ENCODE data around the gene GARIN3.
A peak's percentile ranks its signal among the peaks of the same experiment; 100 is the strongest.
"Not testable (repeated sequence)": the region's sequence is repeated elsewhere in the genome, so short reads cannot be mapped to it uniquely, and the experiment has no call there.

The GARIN3 gene

DNA sequence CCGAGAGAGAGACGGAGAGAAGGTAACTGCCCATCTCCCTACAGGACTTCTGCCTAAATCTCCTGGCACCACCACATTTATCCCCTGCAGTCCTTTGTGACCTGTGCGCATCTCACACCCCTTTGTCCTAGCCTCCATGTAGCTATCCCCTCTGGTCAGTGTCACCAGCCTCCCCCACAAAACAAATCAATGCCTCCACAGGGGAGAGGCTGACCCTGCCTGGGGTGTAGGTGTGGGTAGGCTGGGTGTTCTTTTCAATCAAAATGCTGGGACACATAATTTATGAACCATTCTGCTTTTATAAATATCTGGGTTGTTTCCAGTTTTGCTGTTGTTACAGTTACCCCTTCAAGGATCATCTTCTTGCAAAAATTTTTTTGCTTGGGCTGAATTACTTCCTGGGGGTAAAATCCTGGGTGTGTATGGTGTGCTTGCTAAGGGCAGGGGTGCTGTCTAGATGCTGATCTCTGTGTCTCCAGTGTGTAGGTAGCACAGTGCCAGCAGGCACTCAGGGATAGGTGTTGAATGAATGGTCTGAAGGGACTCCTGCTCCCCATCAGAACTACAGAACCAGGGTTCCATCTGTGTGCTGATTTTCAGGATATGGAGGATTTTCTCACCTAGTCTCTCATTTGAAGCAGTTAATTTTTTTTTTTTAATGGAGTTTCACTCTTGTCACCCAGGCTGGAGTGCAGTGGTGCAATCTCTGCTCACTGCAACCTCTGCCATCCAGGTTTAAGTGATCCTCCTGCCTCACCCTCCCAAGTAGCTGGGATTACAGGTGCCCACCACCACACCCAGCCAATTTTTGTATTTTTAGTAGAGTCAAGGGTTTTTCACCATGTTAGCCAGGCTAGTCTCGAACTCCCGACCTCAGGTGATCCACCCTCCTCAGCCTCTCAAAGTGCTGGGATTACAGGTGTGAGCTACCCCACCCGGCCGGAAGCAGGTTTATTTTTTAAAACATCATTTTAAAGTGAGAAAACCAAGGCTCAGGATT is at the start of gene GARIN3:
TSS of gene GARIN3 (minus strand) at position 51 of the 1,000 bp plus-strand sequence. CDS start 96 bp downstream, outside the sequence.
- no peak for DNase-seq

DNA sequence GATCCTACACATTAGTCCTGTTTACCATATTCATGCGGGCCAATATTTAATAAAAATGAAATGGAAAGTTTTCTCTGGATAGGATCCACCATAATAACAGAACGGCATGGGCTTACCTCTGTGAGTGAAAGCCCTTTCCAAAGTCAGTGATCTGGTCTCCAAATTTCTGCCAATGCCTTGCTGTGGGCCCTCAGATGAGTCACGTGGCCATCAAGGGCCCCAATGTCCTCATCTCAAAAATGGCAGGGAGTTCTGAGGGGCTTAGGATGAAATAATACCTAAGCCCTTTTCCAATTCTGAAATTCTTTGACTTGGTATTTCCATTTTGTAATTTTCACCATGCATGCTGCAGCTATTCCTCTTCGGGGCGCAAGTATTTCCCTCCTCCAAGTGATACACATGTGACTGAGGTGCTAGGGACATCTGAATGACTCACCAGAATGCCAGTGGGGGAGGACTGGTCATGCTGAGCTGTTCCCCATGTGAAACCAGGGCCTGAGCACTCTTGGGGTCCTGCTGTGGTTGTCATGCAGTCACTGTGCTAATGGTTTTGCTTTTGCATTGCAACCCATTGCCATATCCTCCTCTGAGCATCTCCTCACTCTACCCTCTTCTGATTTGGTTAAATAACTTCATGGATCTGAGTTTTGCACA is 49.6 kb upstream of the GARIN3 start:
- no peak for DNase-seq

DNA sequence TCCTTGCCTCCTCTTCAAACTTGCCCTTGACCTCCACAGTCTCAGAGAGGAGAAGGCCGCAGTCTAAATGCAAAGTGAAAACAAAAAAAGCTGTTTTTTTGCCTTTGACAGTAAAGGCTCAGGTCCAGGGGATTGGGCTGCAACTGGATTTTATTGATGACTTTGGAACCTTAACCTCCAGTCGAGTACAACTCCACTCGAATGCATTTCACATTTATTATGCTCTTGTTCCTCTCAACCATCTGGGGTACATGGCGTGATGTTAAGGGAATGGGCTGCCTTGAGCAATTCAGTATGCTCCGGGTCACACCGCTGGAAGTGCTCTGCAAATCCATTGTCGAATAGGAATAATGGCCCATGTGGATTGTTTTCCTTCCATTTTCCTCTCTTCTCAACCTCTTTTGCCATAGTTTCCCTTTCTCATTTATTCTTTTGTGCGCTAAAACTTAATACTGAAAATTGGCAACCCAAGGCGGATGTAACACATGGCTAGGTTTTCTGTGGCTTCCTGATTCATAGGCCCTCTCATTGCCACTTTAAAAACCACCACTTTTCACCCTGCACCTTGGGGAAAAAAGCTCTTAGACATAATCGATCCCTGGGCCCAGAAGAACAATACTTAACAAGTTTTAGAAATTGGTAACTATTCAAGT is 48.9 kb upstream of the GARIN3 start:
- DNase-seq: no peak

DNA sequence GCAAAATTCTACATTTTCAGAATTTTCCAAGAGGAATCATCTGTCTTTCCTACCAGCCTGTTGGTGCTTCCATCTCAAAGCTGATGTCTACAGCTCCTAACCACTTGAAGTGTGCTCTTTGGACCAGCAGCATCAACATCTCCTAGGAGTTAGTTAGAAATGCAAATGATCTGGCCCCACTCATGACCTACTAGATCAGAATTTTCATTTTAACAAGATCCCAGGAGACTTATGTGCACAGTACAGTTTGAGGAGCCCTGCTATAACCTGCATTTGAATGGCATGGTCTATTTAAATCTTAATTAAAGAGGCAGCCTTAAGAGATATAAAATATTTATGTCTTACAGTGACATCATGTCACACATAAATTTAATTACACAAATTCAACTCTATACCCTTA is 48.4 kb upstream of the GARIN3 start:
- DNase-seq: no peak

DNA sequence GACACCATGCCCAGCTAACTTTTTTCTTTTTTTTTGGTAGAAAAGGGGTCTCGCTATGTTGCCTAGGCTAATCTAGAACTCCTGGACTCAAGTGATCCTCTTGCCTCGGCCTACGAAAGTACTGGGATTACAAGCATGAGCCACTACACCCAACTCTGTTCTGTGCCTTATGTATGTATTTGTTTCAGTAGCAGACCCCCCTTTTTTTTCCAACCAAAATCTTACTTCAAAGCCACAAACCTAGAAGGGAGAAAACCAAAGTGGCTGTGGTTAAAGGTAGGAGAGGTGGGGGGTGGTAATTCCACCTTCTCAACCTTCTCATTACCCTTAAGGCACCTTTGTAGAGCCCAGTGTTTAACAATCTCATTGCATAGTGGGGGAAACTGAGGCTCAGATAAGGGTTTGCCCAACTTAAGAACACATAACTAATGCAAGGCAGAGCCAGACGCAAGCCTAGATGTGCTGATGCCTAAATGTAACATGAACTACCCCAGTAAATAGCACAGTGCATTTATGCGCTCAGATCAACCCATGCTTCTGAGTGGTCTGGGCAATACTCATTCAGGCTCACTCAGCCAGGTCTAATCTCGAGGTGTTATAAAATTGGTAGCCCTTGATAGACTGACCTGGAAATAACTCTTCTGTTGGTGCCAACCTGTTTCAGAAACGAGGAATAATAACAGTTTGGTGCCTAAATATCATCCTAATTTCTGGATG is 47.6 kb upstream of the GARIN3 start:
- DNase-seq: no peak

DNA sequence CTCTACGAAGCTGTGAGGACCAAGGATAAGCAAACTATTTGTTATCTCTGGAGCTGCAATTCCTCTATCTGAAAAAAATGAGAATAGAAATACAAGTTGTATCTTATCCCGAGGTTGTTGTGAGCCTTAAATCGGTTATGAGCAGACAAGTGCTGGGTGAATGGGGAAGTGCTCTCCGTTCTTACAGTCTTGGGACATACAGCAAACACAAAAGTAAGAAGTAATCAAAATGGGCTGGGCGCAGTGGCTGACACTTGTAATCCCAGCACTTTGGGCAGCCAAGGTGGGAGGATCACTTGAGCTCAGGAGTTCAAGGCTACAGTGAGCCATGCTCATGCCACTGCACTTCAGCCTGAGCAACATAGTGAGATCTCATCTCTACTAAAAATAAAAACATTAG is 46.2 kb upstream of the GARIN3 start:
- peak; percentile 25 for DNase-seq

DNA sequence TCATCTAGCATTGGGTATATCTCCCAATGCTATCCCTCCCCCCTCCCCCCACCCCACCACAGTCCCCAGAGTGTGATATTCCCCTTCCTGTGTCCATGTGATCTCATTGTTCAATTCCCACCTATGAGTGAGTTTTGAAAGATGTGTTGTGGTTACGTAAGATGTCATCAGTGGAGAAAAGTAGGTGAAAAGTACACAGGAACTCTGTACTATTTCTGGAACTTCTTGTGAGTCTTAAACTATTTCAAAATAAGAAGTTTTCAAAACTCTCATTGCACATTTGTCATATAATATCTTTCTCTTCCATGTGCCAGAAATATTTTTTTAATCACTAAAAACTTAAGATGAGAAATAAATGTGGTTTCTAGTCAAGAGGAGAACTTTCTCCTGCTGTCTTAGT is 44.6 kb upstream of the GARIN3 start:
- not testable (repeated sequence) for DNase-seq

DNA sequence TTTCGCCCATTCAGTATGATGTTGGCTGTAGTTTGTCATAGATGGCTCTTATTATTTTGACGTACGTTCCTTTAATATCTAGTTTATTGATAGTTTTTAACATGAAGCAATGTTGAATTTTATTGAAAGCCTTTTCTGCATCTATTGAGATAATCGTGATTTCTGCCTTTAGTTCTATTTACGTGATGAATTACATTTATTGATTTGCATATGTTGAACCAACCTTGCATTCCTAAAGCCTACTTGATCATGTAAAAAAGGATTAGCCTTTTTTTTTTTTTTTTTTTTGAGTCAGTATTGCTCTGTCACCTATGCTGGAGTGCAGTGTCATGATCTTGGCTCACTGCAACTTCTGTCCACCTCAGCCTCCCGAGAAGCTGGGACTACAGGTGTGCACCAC is 39.6 kb upstream of the GARIN3 start:
- DNase-seq: no peak

DNA sequence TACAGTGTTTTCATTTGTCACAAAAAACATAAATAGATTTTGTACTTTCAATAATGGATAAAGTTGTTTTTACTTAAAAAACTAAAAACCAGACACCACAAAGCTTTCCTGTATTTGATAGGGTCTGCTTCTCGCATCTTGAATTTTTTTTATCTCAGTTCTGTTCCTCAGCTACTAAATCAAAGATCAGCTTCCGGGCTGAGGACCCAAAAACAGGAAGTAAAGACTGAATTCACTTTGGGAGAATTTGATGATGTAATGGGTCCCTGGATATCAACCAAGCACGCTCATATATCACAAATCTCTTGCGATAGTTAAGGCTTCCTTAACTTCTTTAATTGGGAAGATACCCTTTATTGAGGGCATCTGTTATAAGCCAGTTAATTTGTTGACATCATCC is 38.7 kb upstream of the GARIN3 start:
- DNase-seq: peak; percentile 60

DNA sequence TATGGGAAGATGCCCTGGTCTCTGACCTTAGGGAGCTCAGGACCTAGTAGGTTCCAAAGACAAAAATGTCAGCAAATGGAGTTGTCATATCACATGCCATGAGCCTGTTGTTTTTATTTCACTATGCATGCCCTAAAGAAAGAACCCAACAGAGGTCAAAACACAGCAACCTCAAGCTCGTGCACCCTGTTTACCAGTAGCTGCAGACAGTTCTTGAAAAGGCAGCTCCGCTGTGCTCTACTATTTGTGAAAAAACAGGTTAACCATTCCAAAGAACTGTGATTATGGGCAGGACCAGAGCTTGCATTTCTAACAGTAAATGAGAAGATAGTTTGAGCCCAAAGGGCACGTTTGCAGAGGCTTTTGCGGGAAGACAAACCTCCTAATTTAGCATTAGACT is 37.4 kb upstream of the GARIN3 start:
- no peak for DNase-seq

DNA sequence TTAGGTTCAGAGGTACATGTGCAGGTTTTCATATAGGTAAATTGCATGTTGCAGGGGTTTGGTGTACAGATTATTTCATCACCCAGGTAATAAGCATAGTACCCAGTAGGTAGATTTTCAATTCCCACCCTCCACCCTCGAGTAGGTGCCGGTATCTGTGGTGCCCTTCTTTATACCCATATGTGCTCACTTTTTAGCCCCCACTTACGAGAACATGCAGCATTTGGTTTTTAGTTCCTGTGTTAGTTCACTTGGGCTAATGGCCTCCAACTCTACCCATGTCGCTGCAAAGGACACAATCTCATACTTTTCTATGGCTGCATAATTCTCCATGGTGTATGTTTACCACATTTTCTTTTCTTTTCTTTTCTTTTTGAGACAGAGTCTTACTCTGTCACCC is 35.8 kb upstream of the GARIN3 start:
- DNase-seq: no peak

DNA sequence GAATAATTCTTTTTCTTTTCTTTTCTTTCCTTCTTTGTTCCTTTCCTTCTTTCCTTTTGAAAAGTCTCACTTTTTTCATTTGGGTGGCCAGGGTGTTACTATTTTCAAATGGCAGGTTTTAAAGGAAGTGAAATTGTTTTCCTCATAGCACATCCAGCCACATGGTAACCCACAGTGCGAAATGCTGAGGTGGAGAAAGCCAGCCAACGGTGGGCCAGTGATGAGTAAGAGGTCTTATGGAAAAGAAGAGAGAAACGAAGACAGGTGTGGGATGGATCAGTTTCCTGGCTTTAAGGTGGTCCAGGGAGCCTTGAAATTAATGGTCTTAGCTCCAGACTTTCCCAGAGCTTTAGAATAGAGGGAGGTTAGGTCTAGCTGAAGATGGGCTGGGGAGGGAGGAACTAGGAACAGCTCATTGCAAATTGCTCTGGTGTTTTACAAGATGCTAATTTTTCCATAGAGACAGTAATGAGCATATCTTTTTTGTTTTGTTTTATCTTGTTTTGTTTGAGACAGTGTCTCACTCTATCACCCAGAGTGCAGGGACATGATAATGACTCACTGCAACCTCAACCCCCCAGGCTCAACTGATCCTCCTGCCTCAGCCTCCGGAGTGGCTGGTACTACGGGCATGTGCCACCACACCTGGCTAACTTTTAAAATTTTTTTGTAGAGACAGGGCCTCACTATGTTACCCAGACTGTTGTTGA is 32.4 kb upstream of the GARIN3 start:
- DNase-seq: no peak

DNA sequence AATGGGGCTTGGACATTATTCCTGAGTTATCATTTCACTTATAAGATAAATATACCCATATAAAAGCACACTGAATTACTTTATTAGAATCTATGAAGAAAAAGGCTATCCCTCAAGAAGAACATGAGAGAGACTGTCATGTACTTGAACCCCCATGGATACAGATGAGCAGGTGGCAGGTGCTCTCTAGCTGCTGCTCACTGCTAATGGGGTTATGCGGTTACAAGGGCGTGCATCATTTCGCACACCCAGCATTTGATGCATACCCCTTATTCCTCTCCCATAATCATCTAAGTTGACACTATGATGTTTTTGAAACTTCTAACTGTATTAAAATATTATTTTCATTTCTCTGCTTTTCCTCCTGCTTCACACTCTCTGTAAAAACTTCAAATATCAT is 31.0 kb upstream of the GARIN3 start:
- DNase-seq: no peak

DNA sequence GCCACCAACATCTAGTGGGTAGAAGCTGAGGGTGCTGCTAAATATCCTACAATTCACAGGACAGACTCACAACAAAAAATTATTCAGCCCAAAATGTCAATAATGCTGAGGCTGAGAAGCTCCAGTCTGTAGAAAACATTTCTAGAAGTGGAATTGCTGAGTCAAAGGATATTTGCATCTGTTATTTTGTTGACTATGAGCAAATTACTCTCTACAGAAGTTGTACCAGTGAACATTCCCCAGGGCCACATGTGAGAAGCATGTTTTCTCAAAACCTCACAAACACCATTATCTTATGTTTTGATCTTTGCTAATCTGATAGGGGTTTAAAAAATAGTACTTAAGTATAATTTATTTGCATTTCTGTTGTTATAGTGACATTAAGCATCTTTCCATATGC is 30.0 kb upstream of the GARIN3 start:
- no peak for DNase-seq

DNA sequence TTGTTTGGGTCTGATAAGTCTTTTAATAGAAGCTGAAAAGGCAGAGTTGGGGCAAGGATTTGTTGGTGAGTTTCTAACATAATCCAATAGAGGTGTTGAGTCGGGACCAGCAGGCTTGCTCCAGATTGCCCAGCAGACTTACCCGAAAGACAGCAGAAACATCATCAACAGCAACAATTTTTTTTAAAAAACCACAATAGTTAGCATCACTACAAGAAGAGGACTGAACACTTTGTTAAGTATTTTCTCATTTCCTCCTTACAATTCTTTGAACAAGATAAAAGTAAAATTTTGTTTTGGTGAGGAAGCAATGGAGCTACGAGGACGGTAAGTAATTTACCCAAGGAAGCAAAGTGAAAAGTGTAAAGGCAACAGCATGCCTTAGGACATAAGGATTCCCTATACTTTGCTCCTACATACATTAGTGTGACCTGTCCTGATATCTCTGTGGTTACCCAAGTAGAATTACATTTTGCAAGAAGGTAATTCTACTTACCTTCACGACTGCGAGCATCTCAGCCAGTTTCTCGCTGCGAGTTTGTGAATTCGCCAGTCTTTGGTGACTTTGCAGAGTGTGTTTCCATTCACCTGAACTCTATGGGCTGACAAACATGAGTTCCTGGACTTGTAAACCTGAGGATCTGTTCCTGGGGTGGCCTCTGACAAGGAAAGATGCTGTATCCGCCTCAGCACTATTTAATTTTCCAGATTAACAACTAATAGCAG is 27.8 kb upstream of the GARIN3 start:
- no peak for DNase-seq

DNA sequence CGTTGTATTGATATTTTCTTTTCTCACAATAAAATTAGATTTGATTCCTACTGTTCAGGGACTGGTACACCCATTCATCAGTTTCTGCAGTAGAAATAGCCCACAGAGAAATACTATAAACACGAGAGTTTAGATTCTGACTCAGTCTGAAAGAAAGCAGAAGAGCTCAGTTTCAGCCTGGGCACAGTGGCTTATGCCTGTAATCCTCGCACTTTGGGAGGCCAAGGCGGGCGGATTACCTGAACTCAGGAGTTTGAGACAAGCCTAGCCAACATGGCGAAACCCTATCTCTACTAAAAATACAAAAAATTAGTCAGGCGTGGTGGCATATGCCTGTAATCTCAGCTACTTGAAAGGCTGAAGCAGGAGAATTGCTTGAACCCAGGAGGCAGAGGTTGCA is 23.2 kb upstream of the GARIN3 start:
- DNase-seq: no peak

DNA sequence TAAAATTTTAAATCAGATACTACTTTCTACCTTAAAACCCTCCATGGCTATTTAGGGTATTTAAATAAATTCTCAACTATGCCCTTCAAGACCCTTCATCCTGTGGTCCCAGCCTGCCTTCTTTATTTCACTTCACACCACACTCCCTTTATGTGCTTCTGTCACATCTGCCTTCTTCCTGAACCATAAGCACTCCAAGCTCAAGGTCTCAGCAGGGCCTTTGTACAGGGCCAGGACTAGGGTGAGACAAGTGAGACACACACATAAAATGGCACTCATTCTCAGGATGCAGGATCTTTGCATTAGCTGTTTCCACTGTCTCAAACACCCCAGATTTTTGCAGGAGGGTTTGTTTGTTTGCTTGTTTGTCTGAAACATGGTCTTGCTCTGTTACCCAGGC is 22.2 kb upstream of the GARIN3 start:
- DNase-seq: no peak

DNA sequence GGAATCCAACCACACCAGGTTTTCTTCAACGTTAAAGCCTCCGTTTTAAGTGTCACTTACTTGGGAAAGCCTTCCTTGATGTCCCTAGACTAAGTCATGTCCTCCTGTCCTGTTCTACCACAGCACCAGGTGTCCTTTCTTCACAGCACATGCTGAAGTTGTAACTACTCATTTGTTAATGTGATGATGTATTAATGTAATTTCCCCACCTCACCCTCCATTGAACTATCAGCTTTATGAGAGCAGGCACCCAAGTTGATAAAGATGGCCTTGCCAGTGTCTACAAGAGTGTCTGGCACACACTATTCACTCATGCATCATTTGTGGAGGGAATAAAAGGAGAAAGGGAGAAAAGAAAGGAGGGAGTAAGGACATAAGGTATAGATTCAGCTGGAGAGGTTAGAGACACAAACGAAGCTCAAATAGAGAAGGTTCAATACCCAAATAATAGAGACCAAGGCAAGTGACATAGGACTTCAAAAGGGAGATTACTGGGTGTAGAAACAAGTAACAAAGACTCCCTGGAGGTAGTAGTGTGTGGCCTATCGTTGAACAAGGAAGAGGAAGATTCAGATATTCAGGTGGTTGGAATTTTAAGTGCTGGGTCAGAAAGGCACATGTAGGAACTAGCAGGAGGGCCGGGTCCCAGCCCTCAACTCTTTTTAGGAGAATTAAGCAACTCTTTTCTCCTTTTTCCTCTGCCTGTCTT is 21.1 kb upstream of the GARIN3 start:
- no peak for DNase-seq

DNA sequence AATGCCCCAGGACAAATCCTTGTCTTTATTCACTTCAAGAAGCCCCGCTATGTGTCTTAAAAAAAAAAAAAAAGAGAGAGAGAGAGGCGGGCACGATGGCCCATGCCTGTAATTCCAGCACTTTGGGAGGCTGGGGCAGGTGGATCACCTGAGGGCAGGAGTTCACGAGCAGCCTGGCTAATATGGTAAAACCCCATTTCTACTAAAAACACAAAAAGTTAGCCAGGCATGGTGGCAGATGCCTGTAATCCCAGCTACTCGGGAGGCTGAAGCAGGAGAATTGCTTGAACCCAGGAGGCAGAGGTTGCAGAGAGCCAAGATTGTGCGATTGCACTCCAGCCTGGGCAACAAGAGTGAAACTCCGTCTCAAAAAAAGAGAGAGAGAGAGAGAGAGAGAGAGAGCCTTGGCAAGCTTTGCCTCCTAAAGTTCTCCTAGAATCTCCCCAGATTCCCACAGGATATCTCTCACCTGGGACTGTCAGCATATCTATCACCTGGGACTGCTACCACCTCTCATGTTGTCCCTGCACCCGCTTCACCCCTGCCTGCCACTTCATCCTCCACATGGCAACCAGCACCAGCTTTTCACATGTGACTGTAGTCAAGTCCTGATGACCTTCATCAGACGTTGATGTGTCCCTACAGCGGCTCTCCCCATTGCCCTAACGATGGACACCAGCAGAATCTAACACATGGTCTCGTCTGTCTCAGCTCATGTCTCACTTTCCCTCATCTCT is 20.4 kb upstream of the GARIN3 start:
- DNase-seq: no peak

DNA sequence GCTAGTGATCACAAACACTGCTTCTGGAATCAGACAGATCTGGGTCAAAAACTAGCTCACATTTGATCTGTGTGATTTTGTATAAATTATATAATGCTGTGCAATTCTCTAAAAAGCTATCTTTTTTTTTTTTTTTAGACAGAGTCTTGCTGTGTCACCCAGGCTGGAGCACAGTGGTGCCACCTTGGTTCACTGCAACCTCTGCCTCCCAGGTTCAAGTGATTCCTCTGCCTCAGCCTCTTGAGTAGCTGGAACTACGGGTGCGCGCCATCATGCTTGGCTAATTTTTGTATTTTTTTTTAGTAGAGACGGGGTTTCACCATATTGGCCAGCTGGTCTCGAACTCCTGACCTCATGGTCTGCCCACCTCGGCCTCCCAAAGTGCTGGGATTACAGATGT is 19.1 kb upstream of the GARIN3 start:
- not testable (repeated sequence) for DNase-seq
